H9 (cell line): ENCODE results near the gene CENPM. TPM values are rescaled to one million over a fixed set of nuclear protein-coding genes. Genes with fewer than 3 reads are reported as not detected.

ENCODE experiments used
- DNase-seq: peaks from one replicate; pipeline ENCODE4 v3.0.0-alpha.2; 2017
- H2AFZ ChIP-seq: one replicate; pipeline ENCODE4 v1.6.1; 2013; ENCODE audit warnings: mild to moderate bottlenecking, low read length, control low read depth, moderate library complexity
- H2AK5ac ChIP-seq: 2 replicates; pipeline ENCODE4 v1.6.1; 2013; ENCODE audit warnings: low read length, control low read depth, mixed read lengths; ENCODE audit not compliant: insufficient read length
- H2BK120ac ChIP-seq: one replicate; pipeline ENCODE4 v1.6.1; 2013; ENCODE audit warnings: low read depth, mild to moderate bottlenecking, low read length, control low read depth, inconsistent platforms; ENCODE audit not compliant: poor library complexity, severe bottlenecking
- H2BK12ac ChIP-seq: 2 replicates; pipeline ENCODE4 v1.6.1; 2013; ENCODE audit warnings: low read length, control low read depth, mixed read lengths, low read depth; ENCODE audit not compliant: insufficient read length
- H2BK15ac ChIP-seq: 2 replicates; pipeline ENCODE4 v1.6.1; 2013; ENCODE audit warnings: low read depth, low read length, control low read depth
- H2BK20ac ChIP-seq: one replicate; pipeline ENCODE4 v1.6.1; 2013; ENCODE audit warnings: low read depth, mild to moderate bottlenecking, low read length, control low read depth, inconsistent platforms; ENCODE audit not compliant: poor library complexity, severe bottlenecking
- H2BK5ac ChIP-seq: 2 replicates; pipeline ENCODE4 v1.6.1; 2013; ENCODE audit warnings: low read length, control low read depth, mixed read lengths; ENCODE audit not compliant: insufficient read length
- H3K14ac ChIP-seq: 2 replicates; pipeline ENCODE4 v1.6.1; 2013; ENCODE audit warnings: low read length, control low read depth; ENCODE audit not compliant: insufficient read depth
- H3K18ac ChIP-seq: 2 replicates; pipeline ENCODE4 v1.6.1; 2013; ENCODE audit warnings: low read depth, mild to moderate bottlenecking, mixed read lengths, low read length, control low read depth; ENCODE audit not compliant: insufficient read length
- H3K23ac ChIP-seq: 2 replicates; pipeline ENCODE4 v1.6.1; 2013; ENCODE audit warnings: low read length, control low read depth, mixed read lengths, low read depth; ENCODE audit not compliant: insufficient read length
- H3K23me2 ChIP-seq: 2 replicates; pipeline ENCODE4 v1.6.1; 2013; ENCODE audit warnings: low read depth, mild to moderate bottlenecking, mixed read lengths, low read length, control low read depth; ENCODE audit not compliant: insufficient read length, poor library complexity, severe bottlenecking
- H3K27ac ChIP-seq: 2 replicates; pipeline ENCODE4 v1.5.1; 2013; ENCODE audit warnings: low read length, control low read depth, mixed read lengths, low read depth; ENCODE audit not compliant: insufficient read length
- H3K27me3 ChIP-seq: 2 replicates; pipeline ENCODE4 v1.6.1; 2013; ENCODE audit warnings: low read length, control low read depth, inconsistent platforms; ENCODE audit not compliant: insufficient read depth
- H3K4ac ChIP-seq: 2 replicates; pipeline ENCODE4 v1.6.1; 2013; ENCODE audit warnings: low read depth, mild to moderate bottlenecking, control low read depth, inconsistent platforms, low read length, moderate library complexity
- H3K4me1 ChIP-seq: 2 replicates; pipeline ENCODE4 v1.6.1; 2013; ENCODE audit warnings: low read length, control low read depth, inconsistent platforms; ENCODE audit not compliant: insufficient read depth
- H3K4me2 ChIP-seq: 2 replicates; pipeline ENCODE4 v1.6.1; 2013; ENCODE audit warnings: low read length, control low read depth, mixed read lengths; ENCODE audit not compliant: insufficient read length, insufficient read depth
- H3K56ac ChIP-seq: 2 replicates; pipeline ENCODE4 v1.6.1; 2013; ENCODE audit warnings: low read depth, mild to moderate bottlenecking, mixed read lengths, low read length, control low read depth; ENCODE audit not compliant: insufficient read length
- H3K79me1 ChIP-seq: 2 replicates; pipeline ENCODE4 v1.6.1; 2013; ENCODE audit warnings: low read depth, mild to moderate bottlenecking, moderate library complexity, low read length, control low read depth, inconsistent platforms; ENCODE audit not compliant: insufficient read depth, poor library complexity, severe bottlenecking
- H3K79me2 ChIP-seq: 2 replicates; pipeline ENCODE4 v1.6.1; 2013; ENCODE audit warnings: low read length, control low read depth, inconsistent platforms; ENCODE audit not compliant: insufficient read depth
- H3K9ac ChIP-seq: 2 replicates; pipeline ENCODE4 v1.6.1; 2013; ENCODE audit warnings: low read length, control low read depth, mixed read lengths; ENCODE audit not compliant: insufficient read length; ENCODE audit errors: extremely low read depth
- H3K9me3 ChIP-seq: one replicate; pipeline ENCODE4 v1.6.1; 2013; ENCODE audit warnings: low read depth, low read length, inconsistent platforms; ENCODE audit not compliant: control insufficient read depth
- H3T11ph ChIP-seq: one replicate; pipeline ENCODE4 v1.6.1; 2013; ENCODE audit warnings: mild to moderate bottlenecking, low read length, control low read depth, inconsistent platforms
- H4K20me1 ChIP-seq: one replicate; pipeline ENCODE4 v1.6.1; 2013; ENCODE audit not compliant: control insufficient read depth, insufficient read length, insufficient read depth
- H4K5ac ChIP-seq: 2 replicates; pipeline ENCODE4 v1.6.1; 2013; ENCODE audit warnings: low read depth, mild to moderate bottlenecking, mixed read lengths, low read length, control low read depth; ENCODE audit not compliant: insufficient read length
- H4K8ac ChIP-seq: replicated peaks from 2 replicates; pipeline ENCODE4 v1.6.1; 2013; ENCODE audit warnings: low read length, control low read depth, mixed read lengths, low read depth; ENCODE audit not compliant: insufficient read length
- H4K91ac ChIP-seq: 2 replicates; pipeline ENCODE4 v1.6.1; 2013; ENCODE audit warnings: low read depth, mild to moderate bottlenecking, moderate library complexity, mixed read lengths, low read length, control low read depth; ENCODE audit not compliant: insufficient read length
- H3K27ac Mint-ChIP-seq, 3 experiments: 2 replicates in 2 of 3; 3 replicates in 1 of 3; pipeline ENCODE4 v1.8.0; 2020 to 2021; ENCODE audit warnings: mixed read lengths in 3 of 3, mild to moderate bottlenecking in 1 of 3, moderate library complexity in 1 of 3
- H3K27me3 Mint-ChIP-seq: 2 replicates; pipeline ENCODE4 v1.8.0; 2021; ENCODE audit warnings: low read depth, mild to moderate bottlenecking, moderate library complexity, mixed read lengths
- H3K36me3 Mint-ChIP-seq, 3 experiments: 2 replicates in 2 of 3; 3 replicates in 1 of 3; pipeline ENCODE4 v1.8.0; 2020 to 2021; ENCODE audit warnings: low read depth in 3 of 3, mixed read lengths in 3 of 3; ENCODE audit not compliant: insufficient read depth in 1 of 3
- H3K4me1 Mint-ChIP-seq, 2 experiments: 2 replicates each; pipeline ENCODE4 v1.8.0; 2020; ENCODE audit warnings: mixed read lengths in 2 of 2
- H3K4me3 Mint-ChIP-seq, 2 experiments: 2 replicates in 1 of 2; 3 replicates in 1 of 2; pipeline ENCODE4 v1.8.0; 2020 to 2021; ENCODE audit warnings: mild to moderate bottlenecking in 2 of 2, mixed read lengths in 2 of 2, moderate library complexity in 1 of 2
- H3K9me3 Mint-ChIP-seq, 2 experiments: 2 replicates in 1 of 2; 3 replicates in 1 of 2; pipeline ENCODE4 v1.8.0; 2020; ENCODE audit warnings: mild to moderate bottlenecking in 2 of 2, mixed read lengths in 2 of 2, moderate library complexity in 1 of 2
- WGBS: extraction: QIAGEN DNeasy Blood & Tissue Kit; methylation state at CpG from one replicate; pipeline ENCODE4 v1.1.7; 2013; ENCODE audit warnings: missing lambda C conversion rate, low lambda C conversion rate, mixed read lengths; ENCODE audit not compliant: insufficient read length; ENCODE audit errors: extremely low coverage; 5-methylcytosine and 5-hydroxymethylcytosine counted together
- total RNA-seq: library from RNA; stranded (reverse); gene quantifications from 2 replicates; pipeline ENCODE4 v1.2.1, GENCODE V29; 2021
- TF ChIP-seq, protein P1 (sequence below): fragments of 200-600 bp; sonication (generic); conservative IDR thresholded peaks from 3 replicates; pipeline ENCODE4 v1.8.0; 2021; ENCODE audit warnings: antibody characterized with exemption, mild to moderate bottlenecking

CENPM gene
- total RNA-seq, 1 experiment from 2014 or later, result 36.5 TPM

GRCh38 chr22:41917375-41917902, 29.5 kb downstream of the CENPM start:
- Histone ChIP-seq H3K23me2 (peaks cover 12% of the 10 kb centered on the region), H2AFZ (no peak overlapping the region), H2BK120ac (no peak overlapping the region), H3K27me3 (peaks cover 41% of the 10 kb centered on the region), H3K18ac (no peak overlapping the region), H2BK5ac (no peak overlapping the region), H3K79me2 (no peaks in the 10 kb centered on the region), H3K14ac (no peak overlapping the region), H3T11ph (no peak overlapping the region), H4K5ac (no peak overlapping the region), H2AK5ac (no peak overlapping the region), H4K20me1 (peaks cover 2% of the 10 kb centered on the region), H3K23ac (no peak overlapping the region), H3K9ac (no peak overlapping the region), H3K4me2 (no peak overlapping the region), H2BK15ac (no peak overlapping the region), H3K79me1 (no peaks in the 10 kb centered on the region), H2BK20ac (no peak overlapping the region), H3K4me1 (peaks cover 2% of the 10 kb centered on the region; the same call in 1 of the 2 replicates), H3K9me3 (no peaks in the 10 kb centered on the region), H4K91ac (no peak overlapping the region), H3K4ac (no peak overlapping the region), H3K27ac (no peak overlapping the region), H4K8ac (no peak overlapping the region), H2BK12ac (no peak overlapping the region), H3K56ac (no peak overlapping the region)
- Mint-ChIP-seq H3K4me3 (no peak overlapping the region; a peak in 1 of 5 replicates), H3K36me3 (no peaks in the 10 kb centered on the region; a peak in 1 of 7 replicates), H3K9me3 (no peaks in the 10 kb centered on the region; a peak in 1 of 5 replicates), H3K27ac (no peak overlapping the region), H3K4me1 (peaks cover 7 to 22% of the 10 kb centered on the region in 2 experiments; a peak in 3 of 4 replicates), H3K27me3 (peaks cover 80% of the 10 kb centered on the region)
- DNase-seq, result no peak
- no CpG with 5 or more reads among the region's 11 CpGs for WGBS
- TF ChIP-seq, protein P1, sequence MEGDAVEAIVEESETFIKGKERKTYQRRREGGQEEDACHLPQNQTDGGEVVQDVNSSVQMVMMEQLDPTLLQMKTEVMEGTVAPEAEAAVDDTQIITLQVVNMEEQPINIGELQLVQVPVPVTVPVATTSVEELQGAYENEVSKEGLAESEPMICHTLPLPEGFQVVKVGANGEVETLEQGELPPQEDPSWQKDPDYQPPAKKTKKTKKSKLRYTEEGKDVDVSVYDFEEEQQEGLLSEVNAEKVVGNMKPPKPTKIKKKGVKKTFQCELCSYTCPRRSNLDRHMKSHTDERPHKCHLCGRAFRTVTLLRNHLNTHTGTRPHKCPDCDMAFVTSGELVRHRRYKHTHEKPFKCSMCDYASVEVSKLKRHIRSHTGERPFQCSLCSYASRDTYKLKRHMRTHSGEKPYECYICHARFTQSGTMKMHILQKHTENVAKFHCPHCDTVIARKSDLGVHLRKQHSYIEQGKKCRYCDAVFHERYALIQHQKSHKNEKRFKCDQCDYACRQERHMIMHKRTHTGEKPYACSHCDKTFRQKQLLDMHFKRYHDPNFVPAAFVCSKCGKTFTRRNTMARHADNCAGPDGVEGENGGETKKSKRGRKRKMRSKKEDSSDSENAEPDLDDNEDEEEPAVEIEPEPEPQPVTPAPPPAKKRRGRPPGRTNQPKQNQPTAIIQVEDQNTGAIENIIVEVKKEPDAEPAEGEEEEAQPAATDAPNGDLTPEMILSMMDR, result no peak
